M059J (cell line): ENCODE measurements around the gene PBXIP1. TPM values are rescaled to one million over a fixed set of nuclear protein-coding genes. Genes with fewer than 3 reads are reported as not detected.

ENCODE experiments used
- DNase-seq: peaks from one replicate; pipeline ENCODE4 v3.0.0-alpha.2; 2012; ENCODE audit warnings: low read depth
- total RNA-seq: library from RNA; depleted of rRNA; stranded (reverse); fragments of >200 nt; shearing (Covaris generic); gene quantifications from 2 replicates; pipeline ENCODE4 v1.2.3, GENCODE V29; 2014; rRNA removed

The PBXIP1 gene
- total RNA-seq, 1 experiment from 2014 or later: 97.9 TPM

- DNase-seq: no peak
Measured at GRCh38 chr1:154895798-154896197, 60.1 kb downstream of the PBXIP1 start.

Other genes with a start within 250 kb of the PBXIP1 start
- 0.37 TPM in 1 of 2 replicates, not detected in the other for gene KCNN3, start 85.8 kb downstream of the PBXIP1 start, total RNA-seq
- gene PMVK, start 19.4 kb downstream of the PBXIP1 start, total RNA-seq: 5.5 and 6.2 TPM in 2 replicates
- 27.5 and 41.7 TPM in 2 replicates for gene PYGO2, start 5.7 kb upstream of the PBXIP1 start, total RNA-seq
- gene SHC1, start 14.6 kb upstream of the PBXIP1 start, total RNA-seq: 64.4 and 84.5 TPM in 2 replicates
- gene CKS1B, start 18.6 kb upstream of the PBXIP1 start, total RNA-seq: 338 TPM in 2 replicates
- gene FLAD1, start 27.2 kb upstream of the PBXIP1 start, total RNA-seq: 32.2 and 44.4 TPM in 2 replicates
- not detected in 2 replicates for gene LENEP, start 37.5 kb upstream of the PBXIP1 start, total RNA-seq
- gene ZBTB7B, start 46.7 kb upstream of the PBXIP1 start, total RNA-seq: 20.7 and 37.5 TPM in 2 replicates
- not detected in 2 replicates for gene DCST2, start 77.7 kb upstream of the PBXIP1 start, total RNA-seq
- gene DCST1, start 77.7 kb upstream of the PBXIP1 start, total RNA-seq: not detected in 2 replicates
- 74.5 and 90.0 TPM in 2 replicates for gene ADAM15, start 95.2 kb upstream of the PBXIP1 start, total RNA-seq
- 22.8 and 36.2 TPM in 2 replicates for gene EFNA4, start 107.6 kb upstream of the PBXIP1 start, total RNA-seq
- gene EFNA3, start 122.7 kb upstream of the PBXIP1 start, total RNA-seq: 0.59 and 2.9 TPM in 2 replicates
- 15.1 and 17.9 TPM in 2 replicates for gene EFNA1, start 171.8 kb upstream of the PBXIP1 start, total RNA-seq
- gene SLC50A1, start 179.8 kb upstream of the PBXIP1 start, total RNA-seq: 55.7 and 62.9 TPM in 2 replicates
- gene DPM3, start 184.4 kb upstream of the PBXIP1 start, total RNA-seq: 88.4 and 175 TPM in 2 replicates
- gene KRTCAP2, start 217.2 kb upstream of the PBXIP1 start, total RNA-seq: 209 and 323 TPM in 2 replicates
- 1.1 and 3.1 TPM in 2 replicates for gene TRIM46, start 217.8 kb upstream of the PBXIP1 start, total RNA-seq